ENCODE data around the gene SERPINA1. TPM values are rescaled to one million over a fixed set of nuclear protein-coding genes. Genes with fewer than 3 reads are reported as not detected.
A peak's percentile ranks its signal among the peaks of the same experiment; 100 is the strongest.

The SERPINA1 gene
- total and polyA plus RNA-seq, 4 donors = 10,220 to 47,972 (median 25,583) TPM

DNA sequence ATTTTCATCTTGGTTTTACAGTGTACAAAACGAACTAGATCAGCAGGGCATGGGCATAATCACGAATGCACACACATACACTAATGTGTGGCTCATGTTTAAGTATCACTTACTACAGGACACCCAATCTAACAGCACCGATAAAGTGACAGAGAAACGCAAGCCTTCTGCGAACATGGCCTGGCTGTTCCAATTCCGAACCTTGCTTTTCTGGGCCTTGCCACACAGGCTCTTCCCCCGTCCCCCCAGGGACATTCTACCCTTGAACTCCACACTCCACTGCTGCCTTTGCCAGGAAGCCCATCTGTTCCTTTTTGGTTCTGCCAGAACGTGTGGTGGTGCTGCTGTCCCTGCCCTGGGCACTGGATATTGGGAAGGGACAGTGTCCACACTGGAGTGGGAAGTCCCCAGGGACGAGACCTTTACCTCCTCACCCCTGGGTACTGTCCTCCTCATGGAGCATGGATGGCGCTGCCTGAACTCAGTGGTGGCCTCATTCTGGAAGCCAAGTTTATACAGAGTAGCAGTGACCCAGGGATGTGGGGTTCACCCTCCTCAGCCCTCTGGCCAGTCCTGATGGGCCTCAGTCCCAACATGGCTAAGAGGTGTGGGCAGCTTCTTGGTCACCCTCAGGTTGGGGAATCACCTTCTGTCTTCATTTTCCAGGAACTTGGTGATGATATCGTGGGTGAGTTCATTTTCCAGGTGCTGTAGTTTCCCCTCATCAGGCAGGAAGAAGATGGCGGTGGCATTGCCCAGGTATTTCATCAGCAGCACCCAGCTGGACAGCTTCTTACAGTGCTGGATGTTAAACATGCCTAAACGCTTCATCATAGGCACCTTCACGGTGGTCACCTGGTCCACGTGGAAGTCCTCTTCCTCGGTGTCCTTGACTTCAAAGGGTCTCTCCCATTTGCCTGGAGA, 7.9 kb downstream of the SERPINA1 start:
- H3K4me3 ChIP-seq (ENCODE audit: low read depth in 1 of 3, low read length in 3 of 3) = no peak overlapping the region
- H3K9ac ChIP-seq (ENCODE audit: low read depth in 1 of 2, low read length in 2 of 2) = no peak overlapping the region
- H3K27me3 ChIP-seq (ENCODE audit: control insufficient read depth in 4 of 4, insufficient read depth in 4 of 4, low read length in 3 of 4) = no peaks in the 10 kb centered on the region
- 58% methylated on average over 16 of the region's 16 CpGs for WGBS
- no peak for TF ChIP-seq TAF1 (conservative IDR thresholded peaks at IDR 0.05)
- TF ChIP-seq YY1 (IDR thresholded peaks at IDR 0.05) = no peak
- peak; percentile 6 to 40 for TF ChIP-seq RXRA (IDR thresholded peaks at IDR 0.05)
- TF ChIP-seq GABPA (IDR thresholded peaks at IDR 0.05 in 1 of 2, conservative IDR thresholded peaks at IDR 0.05 in 1 of 2) = no peak
- peak; percentile 24 for TF ChIP-seq FOXA2 (IDR thresholded peaks at IDR 0.05)
- TF ChIP-seq, protein P1, sequence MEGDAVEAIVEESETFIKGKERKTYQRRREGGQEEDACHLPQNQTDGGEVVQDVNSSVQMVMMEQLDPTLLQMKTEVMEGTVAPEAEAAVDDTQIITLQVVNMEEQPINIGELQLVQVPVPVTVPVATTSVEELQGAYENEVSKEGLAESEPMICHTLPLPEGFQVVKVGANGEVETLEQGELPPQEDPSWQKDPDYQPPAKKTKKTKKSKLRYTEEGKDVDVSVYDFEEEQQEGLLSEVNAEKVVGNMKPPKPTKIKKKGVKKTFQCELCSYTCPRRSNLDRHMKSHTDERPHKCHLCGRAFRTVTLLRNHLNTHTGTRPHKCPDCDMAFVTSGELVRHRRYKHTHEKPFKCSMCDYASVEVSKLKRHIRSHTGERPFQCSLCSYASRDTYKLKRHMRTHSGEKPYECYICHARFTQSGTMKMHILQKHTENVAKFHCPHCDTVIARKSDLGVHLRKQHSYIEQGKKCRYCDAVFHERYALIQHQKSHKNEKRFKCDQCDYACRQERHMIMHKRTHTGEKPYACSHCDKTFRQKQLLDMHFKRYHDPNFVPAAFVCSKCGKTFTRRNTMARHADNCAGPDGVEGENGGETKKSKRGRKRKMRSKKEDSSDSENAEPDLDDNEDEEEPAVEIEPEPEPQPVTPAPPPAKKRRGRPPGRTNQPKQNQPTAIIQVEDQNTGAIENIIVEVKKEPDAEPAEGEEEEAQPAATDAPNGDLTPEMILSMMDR (IDR thresholded peaks at IDR 0.05; ENCODE audit: low read depth, low read length, missing input control) = no peak
- TF ChIP-seq, protein P2, sequence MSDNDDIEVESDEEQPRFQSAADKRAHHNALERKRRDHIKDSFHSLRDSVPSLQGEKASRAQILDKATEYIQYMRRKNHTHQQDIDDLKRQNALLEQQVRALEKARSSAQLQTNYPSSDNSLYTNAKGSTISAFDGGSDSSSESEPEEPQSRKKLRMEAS (IDR thresholded peaks at IDR 0.05) = no peak
- TF ChIP-seq JUND (IDR thresholded peaks at IDR 0.05) = no peak
- no peak for TF ChIP-seq HNF4G (IDR thresholded peaks at IDR 0.05)
- TF ChIP-seq NR2F2 (IDR thresholded peaks at IDR 0.05) = no peak
- TF ChIP-seq, protein P3, sequence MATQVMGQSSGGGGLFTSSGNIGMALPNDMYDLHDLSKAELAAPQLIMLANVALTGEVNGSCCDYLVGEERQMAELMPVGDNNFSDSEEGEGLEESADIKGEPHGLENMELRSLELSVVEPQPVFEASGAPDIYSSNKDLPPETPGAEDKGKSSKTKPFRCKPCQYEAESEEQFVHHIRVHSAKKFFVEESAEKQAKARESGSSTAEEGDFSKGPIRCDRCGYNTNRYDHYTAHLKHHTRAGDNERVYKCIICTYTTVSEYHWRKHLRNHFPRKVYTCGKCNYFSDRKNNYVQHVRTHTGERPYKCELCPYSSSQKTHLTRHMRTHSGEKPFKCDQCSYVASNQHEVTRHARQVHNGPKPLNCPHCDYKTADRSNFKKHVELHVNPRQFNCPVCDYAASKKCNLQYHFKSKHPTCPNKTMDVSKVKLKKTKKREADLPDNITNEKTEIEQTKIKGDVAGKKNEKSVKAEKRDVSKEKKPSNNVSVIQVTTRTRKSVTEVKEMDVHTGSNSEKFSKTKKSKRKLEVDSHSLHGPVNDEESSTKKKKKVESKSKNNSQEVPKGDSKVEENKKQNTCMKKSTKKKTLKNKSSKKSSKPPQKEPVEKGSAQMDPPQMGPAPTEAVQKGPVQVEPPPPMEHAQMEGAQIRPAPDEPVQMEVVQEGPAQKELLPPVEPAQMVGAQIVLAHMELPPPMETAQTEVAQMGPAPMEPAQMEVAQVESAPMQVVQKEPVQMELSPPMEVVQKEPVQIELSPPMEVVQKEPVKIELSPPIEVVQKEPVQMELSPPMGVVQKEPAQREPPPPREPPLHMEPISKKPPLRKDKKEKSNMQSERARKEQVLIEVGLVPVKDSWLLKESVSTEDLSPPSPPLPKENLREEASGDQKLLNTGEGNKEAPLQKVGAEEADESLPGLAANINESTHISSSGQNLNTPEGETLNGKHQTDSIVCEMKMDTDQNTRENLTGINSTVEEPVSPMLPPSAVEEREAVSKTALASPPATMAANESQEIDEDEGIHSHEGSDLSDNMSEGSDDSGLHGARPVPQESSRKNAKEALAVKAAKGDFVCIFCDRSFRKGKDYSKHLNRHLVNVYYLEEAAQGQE (IDR thresholded peaks at IDR 0.05) = peak; percentile 54
- TF ChIP-seq SP1 (IDR thresholded peaks at IDR 0.05) = peak; percentile 22
- peak in 1 of 2 donors; percentile 3 for TF ChIP-seq RAD21 (IDR thresholded peaks at IDR 0.05)
- TF ChIP-seq, protein P4, sequence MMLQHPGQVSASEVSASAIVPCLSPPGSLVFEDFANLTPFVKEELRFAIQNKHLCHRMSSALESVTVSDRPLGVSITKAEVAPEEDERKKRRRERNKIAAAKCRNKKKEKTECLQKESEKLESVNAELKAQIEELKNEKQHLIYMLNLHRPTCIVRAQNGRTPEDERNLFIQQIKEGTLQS (IDR thresholded peaks at IDR 0.05) = no peak
- peak; percentile 4 for TF ChIP-seq FOXA1 (IDR thresholded peaks at IDR 0.05)
- TF ChIP-seq EGR1 (IDR thresholded peaks at IDR 0.05; ENCODE audit: low read depth in 2 of 2) = peak in 1 of 2 donors; percentile 20
- no peak for TF ChIP-seq HNF4A (conservative IDR thresholded peaks at IDR 0.05)
- TF ChIP-seq, protein P5, sequence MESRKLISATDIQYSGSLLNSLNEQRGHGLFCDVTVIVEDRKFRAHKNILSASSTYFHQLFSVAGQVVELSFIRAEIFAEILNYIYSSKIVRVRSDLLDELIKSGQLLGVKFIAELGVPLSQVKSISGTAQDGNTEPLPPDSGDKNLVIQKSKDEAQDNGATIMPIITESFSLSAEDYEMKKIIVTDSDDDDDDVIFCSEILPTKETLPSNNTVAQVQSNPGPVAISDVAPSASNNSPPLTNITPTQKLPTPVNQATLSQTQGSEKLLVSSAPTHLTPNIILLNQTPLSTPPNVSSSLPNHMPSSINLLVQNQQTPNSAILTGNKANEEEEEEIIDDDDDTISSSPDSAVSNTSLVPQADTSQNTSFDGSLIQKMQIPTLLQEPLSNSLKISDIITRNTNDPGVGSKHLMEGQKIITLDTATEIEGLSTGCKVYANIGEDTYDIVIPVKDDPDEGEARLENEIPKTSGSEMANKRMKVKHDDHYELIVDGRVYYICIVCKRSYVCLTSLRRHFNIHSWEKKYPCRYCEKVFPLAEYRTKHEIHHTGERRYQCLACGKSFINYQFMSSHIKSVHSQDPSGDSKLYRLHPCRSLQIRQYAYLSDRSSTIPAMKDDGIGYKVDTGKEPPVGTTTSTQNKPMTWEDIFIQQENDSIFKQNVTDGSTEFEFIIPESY (IDR thresholded peaks at IDR 0.05) = no peak
- no peak for DNase-seq (ENCODE audit: low spot score)
- peaks cover 7 to 45% (median 29%) of the 10 kb centered on the region in 4 donors for H3K36me3 ChIP-seq (ENCODE audit: control insufficient read depth in 4 of 4, insufficient read depth in 3 of 4, low read depth in 1 of 4, low read length in 3 of 4)
- H3K27ac ChIP-seq (ENCODE audit: low read depth in 1 of 2, low read length in 2 of 2) = peak overlapping the region; percentile 3 to 25
- peaks cover 0 to 22% (median 1%) of the 10 kb centered on the region in 4 donors for H3K4me1 ChIP-seq (ENCODE audit: control insufficient read depth in 4 of 4, insufficient read depth in 4 of 4, low read length in 3 of 4)
- no peaks in the 10 kb centered on the region for H3K9me3 ChIP-seq (ENCODE audit: control insufficient read depth in 4 of 4, low read length in 3 of 4)
